Medulla oblongata (tissue), 1 donor: ENCODE results near the gene MCMBP.
A peak's percentile ranks its signal among the peaks of the same experiment; 100 is the strongest.
"Not testable (repeated sequence)": the region's sequence is repeated elsewhere in the genome, so short reads cannot be mapped to it uniquely, and the experiment has no call there.

Experiments used
- DNase-seq: peaks from one replicate; pipeline ENCODE4 v3.0.0-alpha.2; 2015; ENCODE audit errors: extremely low spot score

MCMBP gene

GRCh38 chr10:119872610-119872859 lies at the start of gene MCMBP:
TSS of gene MCMBP (minus strand) at chr10:119872843. CDS start at chr10:119872584, 259 bp downstream.
- no peak for DNase-seq

GRCh38 chr10:119919826-119920225 lies 47.2 kb upstream of the MCMBP start:
- no peak for DNase-seq

GRCh38 chr10:119919271-119919670 lies 46.6 kb upstream of the MCMBP start:
- DNase-seq: no peak

- no peak for DNase-seq
Measured at GRCh38 chr10:119917777-119918176, 45.1 kb upstream of the MCMBP start.

GRCh38 chr10:119910689-119911088 lies 38.0 kb upstream of the MCMBP start:
- no peak for DNase-seq

- no peak for DNase-seq
Measured at GRCh38 chr10:119908166-119908565, 35.5 kb upstream of the MCMBP start.

- DNase-seq: not testable (repeated sequence)
Measured at GRCh38 chr10:119907695-119908094, 35.1 kb upstream of the MCMBP start.

- DNase-seq: no peak
Measured at GRCh38 chr10:119903946-119904666, 31.5 kb upstream of the MCMBP start.

GRCh38 chr10:119898577-119898976 lies 25.9 kb upstream of the MCMBP start:
- DNase-seq: no peak

GRCh38 chr10:119896937-119897770 lies 24.5 kb upstream of the MCMBP start:
- DNase-seq: peak; percentile 53

GRCh38 chr10:119896061-119896655 lies 23.5 kb upstream of the MCMBP start:
- DNase-seq: peak; percentile 38

GRCh38 chr10:119893845-119894427 lies 21.3 kb upstream of the MCMBP start:
- DNase-seq: no peak

- DNase-seq: peak; percentile 22
Measured at GRCh38 chr10:119893074-119893473, 20.4 kb upstream of the MCMBP start.

- peak; percentile 98 for DNase-seq
Measured at GRCh38 chr10:119892188-119893065, 19.8 kb upstream of the MCMBP start, which contains the start of gene SEC23IP. TSS of gene SEC23IP (plus strand) at chr10:119892730. CDS start at chr10:119892783, 53 bp downstream.

- not testable (repeated sequence) for DNase-seq
Measured at GRCh38 chr10:119891849-119892187, 19.2 kb upstream of the MCMBP start.

GRCh38 chr10:119890307-119890706 lies 17.7 kb upstream of the MCMBP start:
- DNase-seq: not testable (repeated sequence)

GRCh38 chr10:119889201-119889600 lies 16.6 kb upstream of the MCMBP start:
- DNase-seq: not testable (repeated sequence)

- DNase-seq: not testable (repeated sequence)
Measured at GRCh38 chr10:119888715-119889114, 16.1 kb upstream of the MCMBP start.

- not testable (repeated sequence) for DNase-seq
Measured at GRCh38 chr10:119886070-119886469, 13.4 kb upstream of the MCMBP start.

GRCh38 chr10:119883901-119884611 lies 11.4 kb upstream of the MCMBP start:
- DNase-seq: peak; percentile 56

- DNase-seq: no peak
Measured at GRCh38 chr10:119878524-119878923, 5.9 kb upstream of the MCMBP start.
